GM10266 (cell line): ENCODE results near the gene SMAD3.

Source experiments
- DNase-seq: peaks from one replicate; pipeline ENCODE4 v3.0.0; 2012; ENCODE audit errors: extremely low spot score
- CTCF ChIP-seq: IDR thresholded peaks from 2 replicates; pipeline ENCODE4 v1.5.1; 2012; ENCODE audit warnings: mild to moderate bottlenecking, low read depth; ENCODE audit not compliant: control insufficient read depth, insufficient read depth; ENCODE audit errors: missing control alignments

Gene SMAD3

GRCh38 chr15:67196672-67197363 lies 131.4 kb downstream of the SMAD3 start:
- DNase-seq = no peak
- no peak for TF ChIP-seq CTCF

GRCh38 chr15:67197364-67197695 lies 131.9 kb downstream of the SMAD3 start:
- no peak for TF ChIP-seq CTCF
- DNase-seq = no peak

GRCh38 chr15:67198157-67198754 lies 132.9 kb downstream of the SMAD3 start:
- no peak for TF ChIP-seq CTCF
- DNase-seq = no peak

GRCh38 chr15:67199391-67199790 lies 134.0 kb downstream of the SMAD3 start:
- TF ChIP-seq CTCF = no peak
- no peak for DNase-seq

- no peak for TF ChIP-seq CTCF
- DNase-seq = no peak
Measured at GRCh38 chr15:67199881-67200763, 134.7 kb downstream of the SMAD3 start.

GRCh38 chr15:67201136-67201535 lies 135.7 kb downstream of the SMAD3 start:
- DNase-seq = no peak
- TF ChIP-seq CTCF = no peak
